Measurements from ENCODE around the gene CPNE4.
A peak's percentile ranks its signal among the peaks of the same experiment; 100 is the strongest.

The CPNE4 gene

DNA sequence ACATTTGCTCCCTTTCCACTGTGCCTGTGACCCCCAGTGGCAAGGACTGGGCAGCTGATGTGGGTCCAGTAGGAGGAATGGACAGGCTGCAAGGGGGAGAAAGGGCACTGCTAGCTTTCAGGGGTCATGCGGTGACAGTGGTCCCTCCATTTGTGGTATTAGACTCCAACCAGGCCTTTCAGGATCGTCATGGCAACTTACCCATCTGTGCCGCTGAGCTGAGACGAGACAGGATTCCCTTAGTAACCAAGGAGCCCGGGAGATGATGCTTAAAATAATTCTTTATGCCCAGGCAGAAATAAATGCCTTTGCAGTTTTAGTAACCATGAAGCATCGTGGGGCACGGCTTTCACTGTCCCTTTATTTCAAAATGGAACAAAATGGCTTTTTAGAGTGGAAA is 516.1 kb downstream of the CPNE4 start:
- peaks cover 4% of the 10 kb centered on the region for H3K9me3 ChIP-seq (ENCODE audit: severe bottlenecking)
- H3K36me3 ChIP-seq: no peaks in the 10 kb centered on the region
- no peak for DNase-seq
- no peak overlapping the region for H3K27ac ChIP-seq
- H3K4me3 ChIP-seq (ENCODE audit: low read depth, low read length): no peak overlapping the region
- TF ChIP-seq, protein P1, sequence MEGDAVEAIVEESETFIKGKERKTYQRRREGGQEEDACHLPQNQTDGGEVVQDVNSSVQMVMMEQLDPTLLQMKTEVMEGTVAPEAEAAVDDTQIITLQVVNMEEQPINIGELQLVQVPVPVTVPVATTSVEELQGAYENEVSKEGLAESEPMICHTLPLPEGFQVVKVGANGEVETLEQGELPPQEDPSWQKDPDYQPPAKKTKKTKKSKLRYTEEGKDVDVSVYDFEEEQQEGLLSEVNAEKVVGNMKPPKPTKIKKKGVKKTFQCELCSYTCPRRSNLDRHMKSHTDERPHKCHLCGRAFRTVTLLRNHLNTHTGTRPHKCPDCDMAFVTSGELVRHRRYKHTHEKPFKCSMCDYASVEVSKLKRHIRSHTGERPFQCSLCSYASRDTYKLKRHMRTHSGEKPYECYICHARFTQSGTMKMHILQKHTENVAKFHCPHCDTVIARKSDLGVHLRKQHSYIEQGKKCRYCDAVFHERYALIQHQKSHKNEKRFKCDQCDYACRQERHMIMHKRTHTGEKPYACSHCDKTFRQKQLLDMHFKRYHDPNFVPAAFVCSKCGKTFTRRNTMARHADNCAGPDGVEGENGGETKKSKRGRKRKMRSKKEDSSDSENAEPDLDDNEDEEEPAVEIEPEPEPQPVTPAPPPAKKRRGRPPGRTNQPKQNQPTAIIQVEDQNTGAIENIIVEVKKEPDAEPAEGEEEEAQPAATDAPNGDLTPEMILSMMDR (IDR thresholded peaks at IDR 0.05; ENCODE audit: low read depth, low read length): no peak
- no peaks in the 10 kb centered on the region for H3K27me3 ChIP-seq (ENCODE audit: insufficient read depth, low read depth, severe bottlenecking)

DNA sequence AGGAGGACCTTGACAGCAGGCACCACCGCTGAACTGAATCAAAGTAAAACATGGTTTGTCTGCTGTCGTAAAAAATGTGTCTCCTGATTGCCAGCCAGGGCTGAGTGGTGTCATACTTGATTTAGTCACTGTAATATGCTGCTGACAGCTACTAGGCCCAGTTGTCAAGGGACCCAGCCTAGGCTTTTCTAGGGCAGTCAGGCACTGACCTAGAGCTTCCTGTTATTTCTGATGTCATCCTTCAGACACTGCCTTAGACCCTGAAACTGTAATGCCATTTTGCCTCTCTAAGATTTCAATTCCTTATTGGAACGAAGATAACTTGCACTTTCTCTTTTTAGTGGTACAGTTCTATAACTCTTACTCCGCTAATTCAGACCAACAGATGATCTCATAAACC is 529.4 kb downstream of the CPNE4 start:
- H3K9me3 ChIP-seq (ENCODE audit: severe bottlenecking): no peaks in the 10 kb centered on the region
- H3K4me3 ChIP-seq (ENCODE audit: low read depth, low read length): no peak overlapping the region
- no peak for DNase-seq
- no peak overlapping the region for H3K27ac ChIP-seq
- no peaks in the 10 kb centered on the region for H3K27me3 ChIP-seq (ENCODE audit: insufficient read depth, low read depth, severe bottlenecking)
- TF ChIP-seq, protein P1 (IDR thresholded peaks at IDR 0.05; ENCODE audit: low read depth, low read length): no peak
- H3K36me3 ChIP-seq: peaks cover 17% of the 10 kb centered on the region

DNA sequence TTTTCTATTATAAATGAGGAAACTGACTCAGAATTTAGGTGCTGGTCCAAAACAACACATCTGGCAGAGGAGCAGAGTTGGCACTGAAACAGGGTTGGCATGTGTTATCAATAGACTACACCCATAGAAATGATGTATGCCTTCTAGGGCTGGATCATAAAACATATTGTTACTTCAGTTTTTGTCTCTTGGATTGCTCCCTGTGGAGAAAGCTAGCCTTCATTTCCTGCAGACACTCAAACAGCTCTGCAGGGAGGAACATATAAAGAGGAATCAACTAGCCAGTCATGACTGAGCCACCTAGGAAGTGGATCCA is 531.5 kb downstream of the CPNE4 start:
- Histone ChIP-seq H3K36me3 (peaks cover 35% of the 10 kb centered on the region), H3K4me3 (ENCODE audit: low read depth, low read length) (peak overlapping the region; percentile 99), H3K27me3 (ENCODE audit: insufficient read depth, low read depth, severe bottlenecking) (no peaks in the 10 kb centered on the region), H3K27ac (peak overlapping the region; percentile 88), H3K9me3 (ENCODE audit: severe bottlenecking) (no peaks in the 10 kb centered on the region)
- DNase-seq: no peak
- TF ChIP-seq, protein P1 (IDR thresholded peaks at IDR 0.05; ENCODE audit: low read depth, low read length): no peak

DNA sequence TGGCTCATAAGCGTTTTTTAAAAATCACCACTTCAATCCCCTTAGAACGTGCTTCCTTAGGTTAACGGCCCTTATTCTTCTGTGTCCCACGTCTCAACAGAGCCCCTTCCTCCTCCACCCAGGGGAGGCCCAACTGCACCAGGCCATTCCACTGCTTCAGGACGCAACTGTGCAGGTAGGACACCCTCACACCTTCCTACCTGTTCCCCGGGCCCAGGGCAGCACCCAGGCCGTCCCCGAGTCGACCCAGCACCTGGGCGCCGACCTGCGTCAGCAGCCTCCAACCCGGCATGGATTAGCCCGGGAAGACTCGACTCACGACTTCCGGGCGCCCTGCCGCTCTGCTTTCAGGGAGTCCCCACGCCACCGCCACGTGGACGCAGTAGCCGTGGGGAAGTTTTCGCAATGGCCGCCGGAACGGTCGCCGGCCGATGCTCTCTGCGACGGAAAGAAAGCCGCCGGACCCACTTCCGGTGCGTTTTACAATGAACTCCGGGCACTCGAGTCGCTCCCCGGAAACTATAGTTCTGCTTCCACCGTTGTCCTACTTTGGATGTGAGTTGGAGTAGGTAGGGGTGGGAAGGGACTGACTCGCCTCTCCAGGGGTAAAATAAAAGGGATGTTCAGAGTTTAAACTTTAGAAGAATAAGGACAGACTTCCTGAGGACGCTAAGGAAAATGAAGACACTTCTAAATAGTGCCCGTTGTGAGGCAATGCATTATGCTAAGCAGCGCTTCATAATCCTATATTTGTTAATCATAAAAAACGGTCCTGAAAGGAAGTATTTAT is 532.1 kb downstream of the CPNE4 start, which contains the start of gene MRPL3:
MRPL3 (minus strand) TSS at position 442 of the 790 bp plus-strand sequence; CDS start at position 292, 150 bp downstream.
- TF ChIP-seq, protein P1 (IDR thresholded peaks at IDR 0.05; ENCODE audit: low read depth, low read length): no peak
- peak; percentile 91 for DNase-seq
- H3K27ac ChIP-seq: peak within 1 kb of the TSS; percentile 88
- no peaks in the 10 kb centered on the region for H3K27me3 ChIP-seq (ENCODE audit: insufficient read depth, low read depth, severe bottlenecking)
- no peaks in the 10 kb centered on the region for H3K9me3 ChIP-seq (ENCODE audit: severe bottlenecking)
- H3K36me3 ChIP-seq: peaks cover 41% of the 10 kb centered on the region
- peak within 1 kb of the TSS; percentile 99 for H3K4me3 ChIP-seq (ENCODE audit: low read depth, low read length)

DNA sequence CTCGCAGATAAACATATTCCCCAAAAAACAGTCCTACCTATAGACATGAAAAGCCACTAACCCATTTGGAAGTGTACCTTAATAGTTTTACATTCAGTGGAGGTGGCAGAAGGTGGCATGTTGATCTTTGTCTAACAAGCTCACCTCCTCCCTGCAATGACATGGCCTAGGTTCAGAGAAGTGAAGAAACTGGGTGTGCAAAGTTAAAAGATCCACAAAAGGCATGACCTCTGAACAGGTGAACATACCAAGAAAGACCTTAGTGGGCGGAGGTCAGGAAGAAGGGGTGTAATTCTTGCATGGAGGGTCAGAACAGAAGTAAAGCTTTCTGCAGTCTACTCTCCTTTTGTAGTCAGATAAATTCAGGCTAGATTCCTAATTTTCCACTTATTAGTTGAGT is 532.9 kb downstream of the CPNE4 start:
- peaks cover 49% of the 10 kb centered on the region for H3K36me3 ChIP-seq
- H3K27ac ChIP-seq: peak overlapping the region; percentile 88
- H3K27me3 ChIP-seq (ENCODE audit: insufficient read depth, low read depth, severe bottlenecking): no peaks in the 10 kb centered on the region
- DNase-seq: no peak
- peak overlapping the region; percentile 99 for H3K4me3 ChIP-seq (ENCODE audit: low read depth, low read length)
- H3K9me3 ChIP-seq (ENCODE audit: severe bottlenecking): no peaks in the 10 kb centered on the region
- TF ChIP-seq, protein P1 (IDR thresholded peaks at IDR 0.05; ENCODE audit: low read depth, low read length): no peak

DNA sequence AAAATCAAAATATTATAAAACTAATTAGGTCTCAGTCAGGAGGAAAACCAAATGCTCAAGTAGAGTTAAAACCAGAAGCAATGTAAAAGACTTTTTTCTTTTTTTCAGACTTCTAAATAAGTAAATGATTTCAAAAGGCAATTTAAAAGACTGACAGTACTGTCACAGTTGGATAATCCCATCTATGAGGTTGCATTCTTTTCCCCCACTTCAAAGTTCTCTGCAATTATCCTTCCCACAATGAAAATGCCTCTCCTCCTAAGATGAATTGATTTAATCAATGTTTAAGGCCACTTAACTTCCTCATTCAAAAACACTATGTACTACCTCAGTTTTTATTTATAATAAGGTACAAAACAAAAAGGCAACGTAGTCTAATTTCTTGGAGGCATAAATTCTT is 540.1 kb downstream of the CPNE4 start:
- no peaks in the 10 kb centered on the region for H3K9me3 ChIP-seq (ENCODE audit: severe bottlenecking)
- H3K27me3 ChIP-seq (ENCODE audit: insufficient read depth, low read depth, severe bottlenecking): no peaks in the 10 kb centered on the region
- H3K36me3 ChIP-seq: peaks cover 59% of the 10 kb centered on the region
- no peak overlapping the region for H3K4me3 ChIP-seq (ENCODE audit: low read depth, low read length)
- TF ChIP-seq, protein P1 (IDR thresholded peaks at IDR 0.05; ENCODE audit: low read depth, low read length): no peak
- no peak overlapping the region for H3K27ac ChIP-seq
- no peak for DNase-seq

Data from WERI-Rb-1 (cell line).